ENCODE measurements around the gene NELFB.

Gene NELFB

DNA sequence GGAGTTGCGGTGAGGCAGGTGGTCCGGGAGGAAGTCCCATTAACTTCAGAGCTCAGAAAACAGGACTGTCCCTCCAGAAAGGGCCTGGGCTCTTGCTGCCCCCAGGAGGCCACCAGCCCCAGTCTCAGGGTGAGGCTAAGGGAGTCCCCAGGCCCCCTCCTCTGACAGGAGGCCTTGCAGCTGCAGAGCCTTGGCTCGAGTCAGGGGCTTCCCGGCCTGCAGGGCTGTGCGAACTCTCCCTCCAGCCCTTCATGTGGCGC is 7.3 kb upstream of the NELFB start:
- no peak for ATAC-seq
- TF ChIP-seq, protein P1, sequence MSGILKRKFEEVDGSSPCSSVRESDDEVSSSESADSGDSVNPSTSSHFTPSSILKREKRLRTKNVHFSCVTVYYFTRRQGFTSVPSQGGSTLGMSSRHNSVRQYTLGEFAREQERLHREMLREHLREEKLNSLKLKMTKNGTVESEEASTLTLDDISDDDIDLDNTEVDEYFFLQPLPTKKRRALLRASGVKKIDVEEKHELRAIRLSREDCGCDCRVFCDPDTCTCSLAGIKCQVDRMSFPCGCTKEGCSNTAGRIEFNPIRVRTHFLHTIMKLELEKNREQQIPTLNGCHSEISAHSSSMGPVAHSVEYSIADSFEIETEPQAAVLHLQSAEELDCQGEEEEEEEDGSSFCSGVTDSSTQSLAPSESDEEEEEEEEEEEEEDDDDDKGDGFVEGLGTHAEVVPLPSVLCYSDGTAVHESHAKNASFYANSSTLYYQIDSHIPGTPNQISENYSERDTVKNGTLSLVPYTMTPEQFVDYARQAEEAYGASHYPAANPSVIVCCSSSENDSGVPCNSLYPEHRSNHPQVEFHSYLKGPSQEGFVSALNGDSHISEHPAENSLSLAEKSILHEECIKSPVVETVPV (CRISPR knock-in tag; IDR thresholded peaks at IDR 0.05) = no peak
- no peak for TF ChIP-seq TOX (CRISPR knock-in tag; IDR thresholded peaks at IDR 0.05; ENCODE audit: borderline replicate concordance)
- TF ChIP-seq ZC3H10 (CRISPR knock-in tag; IDR thresholded peaks at IDR 0.05) = no peak
- TF ChIP-seq GLIS3 (CRISPR knock-in tag; IDR thresholded peaks at IDR 0.05) = no peak
- no peak for TF ChIP-seq BACH2 (CRISPR knock-in tag; IDR thresholded peaks at IDR 0.05; ENCODE audit: borderline replicate concordance)
- TF ChIP-seq, protein P2, sequence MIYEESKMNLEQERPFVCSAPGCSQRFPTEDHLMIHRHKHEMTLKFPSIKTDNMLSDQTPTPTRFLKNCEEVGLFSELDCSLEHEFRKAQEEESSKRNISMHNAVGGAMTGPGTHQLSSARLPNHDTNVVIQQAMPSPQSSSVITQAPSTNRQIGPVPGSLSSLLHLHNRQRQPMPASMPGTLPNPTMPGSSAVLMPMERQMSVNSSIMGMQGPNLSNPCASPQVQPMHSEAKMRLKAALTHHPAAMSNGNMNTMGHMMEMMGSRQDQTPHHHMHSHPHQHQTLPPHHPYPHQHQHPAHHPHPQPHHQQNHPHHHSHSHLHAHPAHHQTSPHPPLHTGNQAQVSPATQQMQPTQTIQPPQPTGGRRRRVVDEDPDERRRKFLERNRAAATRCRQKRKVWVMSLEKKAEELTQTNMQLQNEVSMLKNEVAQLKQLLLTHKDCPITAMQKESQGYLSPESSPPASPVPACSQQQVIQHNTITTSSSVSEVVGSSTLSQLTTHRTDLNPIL (CRISPR knock-in tag; IDR thresholded peaks at IDR 0.05; ENCODE audit: low read depth) = no peak
- no peak for TF ChIP-seq SNAI2 (CRISPR knock-in tag; IDR thresholded peaks at IDR 0.05)
- TF ChIP-seq, protein P3, sequence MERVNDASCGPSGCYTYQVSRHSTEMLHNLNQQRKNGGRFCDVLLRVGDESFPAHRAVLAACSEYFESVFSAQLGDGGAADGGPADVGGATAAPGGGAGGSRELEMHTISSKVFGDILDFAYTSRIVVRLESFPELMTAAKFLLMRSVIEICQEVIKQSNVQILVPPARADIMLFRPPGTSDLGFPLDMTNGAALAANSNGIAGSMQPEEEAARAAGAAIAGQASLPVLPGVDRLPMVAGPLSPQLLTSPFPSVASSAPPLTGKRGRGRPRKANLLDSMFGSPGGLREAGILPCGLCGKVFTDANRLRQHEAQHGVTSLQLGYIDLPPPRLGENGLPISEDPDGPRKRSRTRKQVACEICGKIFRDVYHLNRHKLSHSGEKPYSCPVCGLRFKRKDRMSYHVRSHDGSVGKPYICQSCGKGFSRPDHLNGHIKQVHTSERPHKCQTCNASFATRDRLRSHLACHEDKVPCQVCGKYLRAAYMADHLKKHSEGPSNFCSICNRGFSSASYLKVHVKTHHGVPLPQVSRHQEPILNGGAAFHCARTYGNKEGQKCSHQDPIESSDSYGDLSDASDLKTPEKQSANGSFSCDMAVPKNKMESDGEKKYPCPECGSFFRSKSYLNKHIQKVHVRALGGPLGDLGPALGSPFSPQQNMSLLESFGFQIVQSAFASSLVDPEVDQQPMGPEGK (CRISPR knock-in tag; IDR thresholded peaks at IDR 0.05; ENCODE audit: borderline replicate concordance) = no peak

DNA sequence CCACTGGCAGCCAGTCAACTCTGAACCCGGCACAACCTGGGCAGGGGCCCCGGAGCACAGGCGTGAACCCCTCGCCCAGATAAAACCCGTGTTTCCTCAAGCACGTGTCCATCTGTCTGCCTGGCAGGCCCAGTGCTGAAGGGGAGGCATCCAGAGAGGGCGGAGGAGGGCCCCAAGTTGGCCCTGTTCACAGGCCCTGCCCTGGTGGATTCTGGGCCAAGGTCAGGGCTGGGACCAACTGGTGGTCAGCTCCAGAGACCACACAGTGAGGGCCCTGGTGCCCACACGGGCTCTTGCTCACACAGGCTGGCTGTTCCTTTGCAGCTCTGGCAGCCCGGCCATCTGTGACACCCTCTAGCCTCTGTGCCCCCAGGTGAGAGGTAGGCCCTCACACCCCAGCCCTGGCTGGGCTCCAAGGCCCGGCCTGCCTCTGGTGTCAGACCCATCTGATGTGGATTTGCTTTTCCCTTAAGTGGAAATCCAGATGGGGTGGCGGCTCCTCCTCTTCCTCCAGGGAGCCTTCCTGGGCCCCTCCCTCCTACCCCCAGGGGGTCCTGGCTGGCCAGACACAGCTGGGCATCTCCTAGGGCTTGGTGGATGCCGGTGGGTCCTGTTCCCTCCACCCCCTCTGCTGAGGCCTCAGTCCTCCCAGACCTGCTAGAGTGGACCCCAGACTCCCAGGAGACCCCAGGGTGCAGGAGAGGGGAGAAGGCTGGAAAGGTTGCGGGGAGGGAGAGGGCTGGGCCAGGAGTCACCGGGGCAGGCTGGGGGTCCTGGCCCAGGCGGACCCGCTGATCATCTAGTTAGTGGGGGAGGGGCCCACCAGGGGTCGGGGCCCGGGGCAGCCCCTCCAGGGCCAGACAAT is 4.6 kb upstream of the NELFB start:
- no peak for ATAC-seq
- TF ChIP-seq RARB (CRISPR knock-in tag; IDR thresholded peaks at IDR 0.05) (no peak), TCF4 (CRISPR knock-in tag; IDR thresholded peaks at IDR 0.05; ENCODE audit: borderline replicate concordance) (no peak), ARNTL (CRISPR knock-in tag; IDR thresholded peaks at IDR 0.05; ENCODE audit: borderline replicate concordance, low read depth) (no peak), ZC3H10 (CRISPR knock-in tag; IDR thresholded peaks at IDR 0.05) (no peak), ZNF565 (CRISPR knock-in tag; conservative IDR thresholded peaks at IDR 0.05; ENCODE audit: low read depth) (no peak), ISL1 (CRISPR knock-in tag; IDR thresholded peaks at IDR 0.05) (no peak), ESRRG (CRISPR knock-in tag; IDR thresholded peaks at IDR 0.05) (no peak), ZNF70 (CRISPR knock-in tag; IDR thresholded peaks at IDR 0.05) (no peak), OSR1 (CRISPR knock-in tag; IDR thresholded peaks at IDR 0.05) (no peak), ZFP30 (CRISPR knock-in tag; IDR thresholded peaks at IDR 0.05) (no peak), SNAI2 (CRISPR knock-in tag; IDR thresholded peaks at IDR 0.05) (no peak), ZNF8 (CRISPR knock-in tag; IDR thresholded peaks at IDR 0.05) (no peak), GLIS3 (CRISPR knock-in tag; IDR thresholded peaks at IDR 0.05) (no peak), TOX (CRISPR knock-in tag; IDR thresholded peaks at IDR 0.05; ENCODE audit: borderline replicate concordance) (no peak), ZFP3 (CRISPR knock-in tag; IDR thresholded peaks at IDR 0.05) (no peak), CSDC2 (CRISPR knock-in tag; IDR thresholded peaks at IDR 0.05) (no peak), BACH2 (CRISPR knock-in tag; IDR thresholded peaks at IDR 0.05; ENCODE audit: borderline replicate concordance) (no peak)
- TF ChIP-seq, protein P2 (CRISPR knock-in tag; IDR thresholded peaks at IDR 0.05; ENCODE audit: low read depth) = no peak
- TF ChIP-seq, protein P4, sequence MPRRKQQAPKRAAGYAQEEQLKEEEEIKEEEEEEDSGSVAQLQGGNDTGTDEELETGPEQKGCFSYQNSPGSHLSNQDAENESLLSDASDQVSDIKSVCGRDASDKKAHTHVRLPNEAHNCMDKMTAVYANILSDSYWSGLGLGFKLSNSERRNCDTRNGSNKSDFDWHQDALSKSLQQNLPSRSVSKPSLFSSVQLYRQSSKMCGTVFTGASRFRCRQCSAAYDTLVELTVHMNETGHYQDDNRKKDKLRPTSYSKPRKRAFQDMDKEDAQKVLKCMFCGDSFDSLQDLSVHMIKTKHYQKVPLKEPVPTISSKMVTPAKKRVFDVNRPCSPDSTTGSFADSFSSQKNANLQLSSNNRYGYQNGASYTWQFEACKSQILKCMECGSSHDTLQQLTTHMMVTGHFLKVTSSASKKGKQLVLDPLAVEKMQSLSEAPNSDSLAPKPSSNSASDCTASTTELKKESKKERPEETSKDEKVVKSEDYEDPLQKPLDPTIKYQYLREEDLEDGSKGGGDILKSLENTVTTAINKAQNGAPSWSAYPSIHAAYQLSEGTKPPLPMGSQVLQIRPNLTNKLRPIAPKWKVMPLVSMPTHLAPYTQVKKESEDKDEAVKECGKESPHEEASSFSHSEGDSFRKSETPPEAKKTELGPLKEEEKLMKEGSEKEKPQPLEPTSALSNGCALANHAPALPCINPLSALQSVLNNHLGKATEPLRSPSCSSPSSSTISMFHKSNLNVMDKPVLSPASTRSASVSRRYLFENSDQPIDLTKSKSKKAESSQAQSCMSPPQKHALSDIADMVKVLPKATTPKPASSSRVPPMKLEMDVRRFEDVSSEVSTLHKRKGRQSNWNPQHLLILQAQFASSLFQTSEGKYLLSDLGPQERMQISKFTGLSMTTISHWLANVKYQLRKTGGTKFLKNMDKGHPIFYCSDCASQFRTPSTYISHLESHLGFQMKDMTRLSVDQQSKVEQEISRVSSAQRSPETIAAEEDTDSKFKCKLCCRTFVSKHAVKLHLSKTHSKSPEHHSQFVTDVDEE (CRISPR knock-in tag; IDR thresholded peaks at IDR 0.05) = no peak
- TF ChIP-seq, protein P3 (CRISPR knock-in tag; IDR thresholded peaks at IDR 0.05; ENCODE audit: borderline replicate concordance) = no peak
